SU-DHL-6 (cell line): ENCODE results near the gene FHOD3.

ENCODE experiments used
- H2AFZ ChIP-seq: fragments of 200-600 bp; sonication (generic); 2 replicates; pipeline ENCODE4 v1.6.1; 2014; ENCODE audit warnings: low read depth, mild to moderate bottlenecking, moderate library complexity, mixed read lengths, antibody characterized with exemption, low read length; ENCODE audit not compliant: severe bottlenecking
- H3F3A ChIP-seq: fragments of 200-600 bp; shearing (Covaris generic); 2 replicates; pipeline ENCODE4 v1.6.0; 2016; ENCODE audit warnings: antibody characterized with exemption, mild to moderate bottlenecking; ENCODE audit not compliant: insufficient read depth
- H3K27ac ChIP-seq: fragments of 200-600 bp; sonication (generic); 2 replicates; pipeline ENCODE4 v1.5.1; 2016; ENCODE audit warnings: low read depth, mild to moderate bottlenecking, low read length, moderate library complexity, mixed read lengths
- H3K27me3 ChIP-seq: fragments of 200-600 bp; sonication (generic), shearing (Covaris generic); 2 replicates; pipeline ENCODE4 v1.6.0; 2014; ENCODE audit warnings: mild to moderate bottlenecking, low read length
- H3K36me3 ChIP-seq: fragments of 200-600 bp; sonication (generic); 2 replicates; pipeline ENCODE4 v1.6.1; 2014; ENCODE audit warnings: mild to moderate bottlenecking, low read length, mixed read lengths
- H3K4me2 ChIP-seq: fragments of 300-600, 200-600 bp; shearing (Covaris generic), sonication (generic); 2 replicates; pipeline ENCODE4 v1.6.0; 2014; ENCODE audit warnings: low read length, low read depth, mild to moderate bottlenecking; ENCODE audit not compliant: poor library complexity, severe bottlenecking
- H3K4me3 ChIP-seq: fragments of 200-600 bp; sonication (generic); 2 replicates; pipeline ENCODE4 v1.5.1; 2014; ENCODE audit warnings: antibody characterized with exemption, low read length, mild to moderate bottlenecking, mixed read lengths; ENCODE audit not compliant: insufficient read depth, poor library complexity, severe bottlenecking
- H3K79me2 ChIP-seq: fragments of 200-600 bp; sonication (generic); 2 replicates; pipeline ENCODE4 v1.6.1; 2014; ENCODE audit warnings: mild to moderate bottlenecking, low read length, moderate library complexity; ENCODE audit not compliant: insufficient read depth
- H3K9ac ChIP-seq: fragments of 200-600 bp; sonication (generic); 2 replicates; pipeline ENCODE4 v1.7.0; 2014; ENCODE audit warnings: mild to moderate bottlenecking, low read length
- H3K9me2 ChIP-seq: fragments of 200-600 bp; sonication (generic); replicated peaks from 2 replicates; pipeline ENCODE4 v1.6.1; 2014; ENCODE audit warnings: low read length; ENCODE audit not compliant: insufficient read depth
- H3K9me3 ChIP-seq: fragments of 200-600 bp; sonication (generic); 2 replicates; pipeline ENCODE4 v1.6.1; 2014; ENCODE audit warnings: low read length, mixed read lengths; ENCODE audit not compliant: insufficient read depth
- H4K20me1 ChIP-seq: fragments of 200-600 bp; sonication (generic); 2 replicates; pipeline ENCODE4 v1.6.1; 2014; ENCODE audit warnings: low read depth, mild to moderate bottlenecking, antibody characterized with exemption, low read length, moderate library complexity, mixed read lengths
- EZH2phosphoT487 ChIP-seq: fragments of 200-600 bp; sonication (generic), shearing (Covaris generic); conservative IDR thresholded peaks from 2 replicates; pipeline ENCODE4 v1.6.1; 2018; ENCODE audit warnings: mild to moderate bottlenecking, antibody characterized with exemption, low read length, moderate library complexity, mixed read lengths
- TF ChIP-seq, protein P1 (sequence below): fragments of 200-600 bp; sonication (generic); IDR thresholded peaks from one replicate; pipeline ENCODE4 v1.5.1; 2017; ENCODE audit warnings: antibody characterized with exemption, mild to moderate bottlenecking, low read length, moderate library complexity; ENCODE audit not compliant: insufficient read depth, poor library complexity, severe bottlenecking

Gene FHOD3

DNA sequence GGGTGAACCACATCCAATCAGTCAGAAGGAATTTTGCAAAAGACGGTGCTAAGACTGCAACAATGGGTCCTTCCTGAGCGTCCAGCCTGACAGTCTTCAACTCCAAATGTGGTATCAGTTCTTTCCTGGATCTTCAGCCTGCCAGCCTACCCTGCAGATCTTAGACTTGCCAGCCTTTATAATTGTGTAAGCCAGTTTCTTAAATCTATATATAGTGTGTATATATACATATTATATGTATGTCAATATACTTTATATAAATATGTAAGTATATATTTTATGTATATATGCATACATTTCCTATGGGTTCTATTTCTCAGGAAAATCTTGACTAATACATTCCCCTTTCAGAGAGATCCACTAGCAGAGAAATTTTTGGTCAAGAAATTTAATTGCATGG, 245.5 kb downstream of the FHOD3 start:
- H3F3A ChIP-seq: no peaks in the 10 kb centered on the region
- no peak overlapping the region for H2AFZ ChIP-seq
- no peaks in the 10 kb centered on the region for H3K79me2 ChIP-seq
- H3K4me3 ChIP-seq: no peak overlapping the region
- TF ChIP-seq, protein P1, sequence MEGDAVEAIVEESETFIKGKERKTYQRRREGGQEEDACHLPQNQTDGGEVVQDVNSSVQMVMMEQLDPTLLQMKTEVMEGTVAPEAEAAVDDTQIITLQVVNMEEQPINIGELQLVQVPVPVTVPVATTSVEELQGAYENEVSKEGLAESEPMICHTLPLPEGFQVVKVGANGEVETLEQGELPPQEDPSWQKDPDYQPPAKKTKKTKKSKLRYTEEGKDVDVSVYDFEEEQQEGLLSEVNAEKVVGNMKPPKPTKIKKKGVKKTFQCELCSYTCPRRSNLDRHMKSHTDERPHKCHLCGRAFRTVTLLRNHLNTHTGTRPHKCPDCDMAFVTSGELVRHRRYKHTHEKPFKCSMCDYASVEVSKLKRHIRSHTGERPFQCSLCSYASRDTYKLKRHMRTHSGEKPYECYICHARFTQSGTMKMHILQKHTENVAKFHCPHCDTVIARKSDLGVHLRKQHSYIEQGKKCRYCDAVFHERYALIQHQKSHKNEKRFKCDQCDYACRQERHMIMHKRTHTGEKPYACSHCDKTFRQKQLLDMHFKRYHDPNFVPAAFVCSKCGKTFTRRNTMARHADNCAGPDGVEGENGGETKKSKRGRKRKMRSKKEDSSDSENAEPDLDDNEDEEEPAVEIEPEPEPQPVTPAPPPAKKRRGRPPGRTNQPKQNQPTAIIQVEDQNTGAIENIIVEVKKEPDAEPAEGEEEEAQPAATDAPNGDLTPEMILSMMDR: no peak
- TF ChIP-seq EZH2phosphoT487: no peak
- H3K36me3 ChIP-seq: no peaks in the 10 kb centered on the region
- H3K27me3 ChIP-seq: no peaks in the 10 kb centered on the region
- no peaks in the 10 kb centered on the region for H4K20me1 ChIP-seq
- no peaks in the 10 kb centered on the region for H3K9me2 ChIP-seq
- H3K9ac ChIP-seq: no peak overlapping the region
- H3K4me2 ChIP-seq: no peak overlapping the region
- H3K9me3 ChIP-seq: no peaks in the 10 kb centered on the region
- H3K27ac ChIP-seq: no peak overlapping the region

DNA sequence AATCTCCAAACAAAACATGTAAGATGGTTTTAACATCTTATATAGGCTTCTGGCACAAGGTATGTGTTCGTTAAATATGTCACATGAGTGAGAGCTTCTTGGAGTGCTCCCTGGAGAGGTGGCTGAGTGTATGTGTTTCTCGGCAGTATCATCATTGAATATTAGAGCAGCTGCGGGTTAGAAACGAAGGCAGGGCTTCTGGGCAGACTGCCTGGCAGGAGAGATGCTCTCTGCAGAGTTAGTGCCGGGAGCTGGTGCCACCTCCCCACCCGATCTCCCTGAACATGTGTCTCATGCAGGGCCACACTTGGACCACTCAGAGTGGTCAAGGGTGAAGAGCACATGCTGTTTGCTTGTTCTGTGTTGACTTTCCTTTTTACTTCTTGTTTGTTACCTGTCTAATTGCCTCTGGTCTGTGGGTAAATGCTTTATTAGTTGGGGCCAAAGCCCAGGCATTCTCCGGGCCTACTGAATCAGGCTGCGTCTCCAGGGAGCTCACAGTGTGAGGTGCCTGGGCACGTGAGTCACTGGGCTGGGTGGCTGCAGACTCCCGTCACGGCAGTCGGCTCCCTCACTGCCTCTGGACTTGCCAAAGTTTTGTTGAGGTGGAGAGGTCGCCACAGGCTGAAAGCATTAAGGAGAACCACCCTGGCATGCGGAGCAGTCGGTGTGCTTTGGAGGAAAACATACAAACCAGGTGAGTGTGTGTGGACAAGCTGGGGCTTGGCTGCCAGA, 246.6 kb downstream of the FHOD3 start:
- TF ChIP-seq EZH2phosphoT487: no peak
- TF ChIP-seq, protein P1: no peak
- no peaks in the 10 kb centered on the region for H3K79me2 ChIP-seq
- H3K27ac ChIP-seq: no peak overlapping the region
- no peaks in the 10 kb centered on the region for H3F3A ChIP-seq
- no peak overlapping the region for H2AFZ ChIP-seq
- no peaks in the 10 kb centered on the region for H3K36me3 ChIP-seq
- H3K4me2 ChIP-seq: no peak overlapping the region
- no peaks in the 10 kb centered on the region for H3K27me3 ChIP-seq
- no peak overlapping the region for H3K4me3 ChIP-seq
- H3K9me3 ChIP-seq: no peaks in the 10 kb centered on the region
- H3K9me2 ChIP-seq: no peaks in the 10 kb centered on the region
- H3K9ac ChIP-seq: no peak overlapping the region
- H4K20me1 ChIP-seq: no peaks in the 10 kb centered on the region

DNA sequence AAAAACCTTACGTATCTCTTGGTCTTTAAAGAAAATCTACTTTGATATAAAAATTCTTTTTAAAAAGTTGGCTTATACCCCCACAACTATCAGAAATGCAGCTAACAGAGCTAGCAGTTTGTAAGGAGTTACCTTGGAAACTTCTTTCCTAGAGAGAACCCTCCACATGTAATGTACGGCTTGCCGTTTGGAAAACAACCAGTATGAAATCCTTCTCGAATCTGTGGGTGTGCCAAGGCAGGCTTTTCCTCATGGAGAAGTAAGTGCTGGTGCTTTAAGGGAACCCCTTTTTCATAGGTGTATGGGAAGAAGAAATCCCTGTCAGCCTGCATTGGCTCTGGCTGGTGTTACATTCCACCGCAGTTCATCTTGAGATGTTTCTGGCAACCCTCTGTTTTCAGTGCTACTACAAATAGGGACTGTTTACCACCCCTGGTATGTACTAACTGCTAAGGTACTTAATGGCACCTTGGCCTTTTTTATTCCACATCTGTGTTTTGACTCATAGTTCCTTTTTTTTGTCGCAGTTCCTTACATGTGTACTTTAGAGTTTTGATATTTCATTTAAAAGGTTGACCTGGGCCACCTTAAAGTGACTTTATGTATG, 248.4 kb downstream of the FHOD3 start:
- no peaks in the 10 kb centered on the region for H3K79me2 ChIP-seq
- H4K20me1 ChIP-seq: no peaks in the 10 kb centered on the region
- H2AFZ ChIP-seq: no peak overlapping the region
- H3K4me2 ChIP-seq: no peak overlapping the region
- H3F3A ChIP-seq: no peaks in the 10 kb centered on the region
- H3K4me3 ChIP-seq: no peak overlapping the region
- no peak overlapping the region for H3K9ac ChIP-seq
- no peaks in the 10 kb centered on the region for H3K9me3 ChIP-seq
- H3K9me2 ChIP-seq: no peaks in the 10 kb centered on the region
- H3K27me3 ChIP-seq: no peaks in the 10 kb centered on the region
- TF ChIP-seq, protein P1: no peak
- no peak for TF ChIP-seq EZH2phosphoT487
- no peak overlapping the region for H3K27ac ChIP-seq
- no peaks in the 10 kb centered on the region for H3K36me3 ChIP-seq
